ENCODE measurements around the gene KLF11. TPM values are rescaled to one million over a fixed set of nuclear protein-coding genes. Genes with fewer than 3 reads are reported as not detected.

KLF11 gene
- total RNA-seq, 2 donors from 2014 or later = 9.3 to 13.1 TPM

DNA sequence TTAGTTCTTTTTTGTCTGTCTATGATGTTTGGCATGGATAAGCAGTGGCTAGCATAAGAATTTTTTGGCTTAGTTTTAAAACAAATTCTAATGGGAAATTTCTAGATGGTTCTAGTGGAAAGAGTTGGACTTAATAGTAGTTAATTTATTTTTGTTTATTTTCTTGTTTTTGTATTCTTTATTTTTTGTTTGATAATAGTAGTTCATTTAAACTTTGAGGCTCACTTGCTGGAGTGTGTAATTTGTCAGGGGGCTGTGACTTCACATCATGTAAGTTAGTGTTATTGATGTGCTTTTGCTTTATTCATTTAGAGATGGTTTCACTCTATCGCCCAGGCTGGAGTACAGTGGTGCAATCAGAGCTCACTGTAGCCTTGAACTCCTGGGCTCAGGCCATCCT, 43.7 kb upstream of the KLF11 start:
- Histone ChIP-seq H3K4me1 (ENCODE audit: control insufficient read depth, insufficient read depth, low read length) (no peaks in the 10 kb centered on the region), H3K27ac (ENCODE audit: low read depth, low read length) (no peak overlapping the region), H3K36me3 (ENCODE audit: control insufficient read depth, insufficient read depth, low read length) (no peaks in the 10 kb centered on the region), H3K9me3 (ENCODE audit: control insufficient read depth, low read length) (no peaks in the 10 kb centered on the region), H3K9ac (ENCODE audit: extremely low read depth, low read length, poor library complexity, severe bottlenecking) (no peak overlapping the region), H3K4me3 (ENCODE audit: low read length) (no peak overlapping the region), H3K27me3 (ENCODE audit: control insufficient read depth, insufficient read depth, low read length, poor library complexity, severe bottlenecking) (no peaks in the 10 kb centered on the region)
- no peak for DNase-seq
- Mint-ChIP-seq H3K4me1 (peaks cover 5% of the 10 kb centered on the region), H3K9me3 (no peaks in the 10 kb centered on the region), H3K27me3 (ENCODE audit: insufficient read depth) (no peaks in the 10 kb centered on the region), H3K36me3 (ENCODE audit: low read depth) (no peaks in the 10 kb centered on the region), H3K27ac (no peak overlapping the region), H3K4me3 (no peak overlapping the region)
- 71 to 80% methylated on average over 1 of the region's 1 CpG for WGBS, 2 experiments (ENCODE audit: insufficient coverage in 1 of 2, insufficient read length in 1 of 2)
- TF ChIP-seq, protein P1, sequence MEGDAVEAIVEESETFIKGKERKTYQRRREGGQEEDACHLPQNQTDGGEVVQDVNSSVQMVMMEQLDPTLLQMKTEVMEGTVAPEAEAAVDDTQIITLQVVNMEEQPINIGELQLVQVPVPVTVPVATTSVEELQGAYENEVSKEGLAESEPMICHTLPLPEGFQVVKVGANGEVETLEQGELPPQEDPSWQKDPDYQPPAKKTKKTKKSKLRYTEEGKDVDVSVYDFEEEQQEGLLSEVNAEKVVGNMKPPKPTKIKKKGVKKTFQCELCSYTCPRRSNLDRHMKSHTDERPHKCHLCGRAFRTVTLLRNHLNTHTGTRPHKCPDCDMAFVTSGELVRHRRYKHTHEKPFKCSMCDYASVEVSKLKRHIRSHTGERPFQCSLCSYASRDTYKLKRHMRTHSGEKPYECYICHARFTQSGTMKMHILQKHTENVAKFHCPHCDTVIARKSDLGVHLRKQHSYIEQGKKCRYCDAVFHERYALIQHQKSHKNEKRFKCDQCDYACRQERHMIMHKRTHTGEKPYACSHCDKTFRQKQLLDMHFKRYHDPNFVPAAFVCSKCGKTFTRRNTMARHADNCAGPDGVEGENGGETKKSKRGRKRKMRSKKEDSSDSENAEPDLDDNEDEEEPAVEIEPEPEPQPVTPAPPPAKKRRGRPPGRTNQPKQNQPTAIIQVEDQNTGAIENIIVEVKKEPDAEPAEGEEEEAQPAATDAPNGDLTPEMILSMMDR (conservative IDR thresholded peaks at IDR 0.05) = no peak

DNA sequence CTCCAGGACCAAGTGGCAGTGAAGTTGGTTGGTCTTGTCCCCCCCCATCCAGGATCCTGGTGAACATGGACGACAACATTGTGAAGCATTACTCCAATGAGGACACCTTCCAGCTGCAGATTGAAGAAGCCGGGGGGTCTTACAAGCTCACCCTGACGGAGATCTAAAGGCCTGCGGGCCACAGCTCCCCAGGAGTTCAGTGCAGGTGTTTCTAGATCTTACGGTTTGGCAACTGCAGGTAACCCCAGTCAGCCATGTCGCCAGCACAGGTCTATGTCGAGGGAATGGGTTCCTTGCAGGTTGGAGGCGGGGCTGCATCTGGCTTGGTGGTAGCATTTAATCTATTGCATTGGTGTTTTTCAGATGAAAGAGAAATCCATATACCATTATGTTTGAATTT, 42.8 kb upstream of the KLF11 start:
- H3K9me3 ChIP-seq (ENCODE audit: control insufficient read depth, low read length) = no peaks in the 10 kb centered on the region
- H3K4me1 ChIP-seq (ENCODE audit: control insufficient read depth, insufficient read depth, low read length) = no peaks in the 10 kb centered on the region
- no peaks in the 10 kb centered on the region for H3K9me3 Mint-ChIP-seq
- H3K27ac ChIP-seq (ENCODE audit: low read depth, low read length) = no peak overlapping the region
- TF ChIP-seq, protein P1 (conservative IDR thresholded peaks at IDR 0.05) = no peak
- H3K4me3 ChIP-seq (ENCODE audit: low read length) = no peak overlapping the region
- no peaks in the 10 kb centered on the region for H3K36me3 ChIP-seq (ENCODE audit: control insufficient read depth, insufficient read depth, low read length)
- H3K36me3 Mint-ChIP-seq (ENCODE audit: low read depth) = no peaks in the 10 kb centered on the region
- no peak overlapping the region for H3K27ac Mint-ChIP-seq
- H3K27me3 ChIP-seq (ENCODE audit: control insufficient read depth, insufficient read depth, low read length, poor library complexity, severe bottlenecking) = no peaks in the 10 kb centered on the region
- 94 to 100% methylated on average over 4 to 8 of the region's 8 CpGs for WGBS, 2 experiments (ENCODE audit: insufficient coverage in 1 of 2, insufficient read length in 1 of 2)
- H3K27me3 Mint-ChIP-seq (ENCODE audit: insufficient read depth) = no peaks in the 10 kb centered on the region
- H3K4me1 Mint-ChIP-seq = peaks cover 5% of the 10 kb centered on the region
- no peak for DNase-seq
- H3K9ac ChIP-seq (ENCODE audit: extremely low read depth, low read length, poor library complexity, severe bottlenecking) = no peak overlapping the region
- H3K4me3 Mint-ChIP-seq = no peak overlapping the region

DNA sequence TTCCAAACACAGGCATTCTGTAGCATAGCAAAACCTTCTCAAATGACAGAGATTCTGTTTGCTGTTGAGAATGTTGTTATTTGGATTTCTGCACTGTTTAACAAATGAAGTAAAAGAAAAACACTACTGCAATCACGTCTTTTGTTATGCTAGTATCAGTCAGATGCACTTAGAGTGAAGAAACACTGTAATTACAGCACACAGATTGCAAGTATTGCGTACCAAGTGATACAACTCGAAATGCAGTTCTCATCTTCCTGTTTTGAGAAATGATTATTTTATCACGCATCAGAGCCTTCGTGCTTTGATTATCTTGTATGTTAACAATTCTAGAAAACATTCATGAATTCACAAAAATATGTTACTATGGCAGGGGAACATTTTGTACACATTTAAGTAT, 41.8 kb upstream of the KLF11 start:
- Histone ChIP-seq H3K4me3 (ENCODE audit: low read length) (no peak overlapping the region), H3K36me3 (ENCODE audit: control insufficient read depth, insufficient read depth, low read length) (no peaks in the 10 kb centered on the region), H3K27me3 (ENCODE audit: control insufficient read depth, insufficient read depth, low read length, poor library complexity, severe bottlenecking) (no peaks in the 10 kb centered on the region), H3K4me1 (ENCODE audit: control insufficient read depth, insufficient read depth, low read length) (no peaks in the 10 kb centered on the region), H3K9me3 (ENCODE audit: control insufficient read depth, low read length) (no peaks in the 10 kb centered on the region), H3K9ac (ENCODE audit: extremely low read depth, low read length, poor library complexity, severe bottlenecking) (no peak overlapping the region), H3K27ac (ENCODE audit: low read depth, low read length) (no peak overlapping the region)
- H3K4me3 Mint-ChIP-seq = no peak overlapping the region
- no peaks in the 10 kb centered on the region for H3K36me3 Mint-ChIP-seq (ENCODE audit: low read depth)
- H3K27ac Mint-ChIP-seq = no peak overlapping the region
- no peaks in the 10 kb centered on the region for H3K27me3 Mint-ChIP-seq (ENCODE audit: insufficient read depth)
- no peaks in the 10 kb centered on the region for H3K9me3 Mint-ChIP-seq
- TF ChIP-seq, protein P1 (conservative IDR thresholded peaks at IDR 0.05) = no peak
- DNase-seq = no peak
- peaks cover 5% of the 10 kb centered on the region for H3K4me1 Mint-ChIP-seq
- WGBS, 2 experiments (ENCODE audit: insufficient coverage in 1 of 2, insufficient read length in 1 of 2) = 84 to 86% methylated on average over 5 of the region's 5 CpGs
